WTC11 (cell line): Measurements from ENCODE around the gene SARS1. TPM values are rescaled to one million over a fixed set of nuclear protein-coding genes. Genes with fewer than 3 reads are reported as not detected.
A peak's percentile ranks its signal among the peaks of the same experiment; 100 is the strongest.
"Not testable (repeated sequence)": the region's sequence is repeated elsewhere in the genome, so short reads cannot be mapped to it uniquely, and the experiment has no call there.

Source experiments
- ATAC-seq: fragments of 200-7000 bp; cut with Tn5 transposase; 2 replicates; pipeline ENCODE4 v1.10.0; 2021; ENCODE audit warnings: mild to moderate bottlenecking, moderate library complexity
- CTCF ChIA-PET: fragments of 300-600 bp; sonication (Branson Sonifier 250); formaldehyde crosslinking; loops from one replicate; lab custom pipeline; 2021; ENCODE audit warnings: antibody characterized with exemption; lab: Charles Lee
- POLR2A ChIA-PET: fragments of 350-600 bp; sonication (Branson Sonifier 250); formaldehyde crosslinking; loops from one replicate; lab custom pipeline; 2021; ENCODE audit warnings: antibody characterized with exemption; lab: Charles Lee
- DNase-seq: peaks from one replicate; pipeline ENCODE4 v3.0.0; 2021; ENCODE audit warnings: low spot score
- H3K27ac Mint-ChIP-seq: 2 replicates; pipeline ENCODE4 v1.8.0; 2021; ENCODE audit warnings: mixed read lengths
- H3K27me3 Mint-ChIP-seq: 2 replicates; pipeline ENCODE4 v1.8.0; 2021; ENCODE audit warnings: low read depth, mild to moderate bottlenecking, moderate library complexity, mixed read lengths
- H3K36me3 Mint-ChIP-seq: 2 replicates; pipeline ENCODE4 v1.8.0; 2021; ENCODE audit warnings: mixed read lengths
- H3K4me1 Mint-ChIP-seq: 2 replicates; pipeline ENCODE4 v1.8.0; 2022; ENCODE audit warnings: mixed read lengths
- H3K4me3 Mint-ChIP-seq: 2 replicates; pipeline ENCODE4 v1.8.0; 2021; ENCODE audit warnings: mild to moderate bottlenecking, moderate library complexity, mixed read lengths
- H3K9me3 Mint-ChIP-seq: 2 replicates; pipeline ENCODE4 v1.8.0; 2021; ENCODE audit warnings: mixed read lengths
- CREM ChIP-seq: sonication (generic); formaldehyde crosslinking; IDR thresholded peaks from 2 replicates; pipeline ENCODE4 v1.8.1; 2022; ENCODE audit warnings: mild to moderate bottlenecking, missing genetic modification reagents, moderate library complexity
- CTCF ChIP-seq: fragments of 200-600 bp; IDR thresholded peaks from 2 replicates; pipeline ENCODE4 v1.8.0; 2022; ENCODE audit warnings: antibody characterized with exemption
- E2F5 ChIP-seq: sonication (generic); formaldehyde crosslinking; IDR thresholded peaks from 2 replicates; pipeline ENCODE4 v1.8.1; 2022; ENCODE audit warnings: mild to moderate bottlenecking, moderate library complexity, missing genetic modification reagents
- ETV6 ChIP-seq: sonication (generic); formaldehyde crosslinking; IDR thresholded peaks from 2 replicates; pipeline ENCODE4 v1.8.1; 2022; ENCODE audit warnings: mild to moderate bottlenecking, missing genetic modification reagents
- MYBL2 ChIP-seq: sonication (generic); formaldehyde crosslinking; IDR thresholded peaks from 2 replicates; pipeline ENCODE4 v1.8.1; 2023; ENCODE audit warnings: mild to moderate bottlenecking, moderate library complexity, missing genetic modification reagents
- NFATC4 ChIP-seq: fragments of 250-450 bp; sonication (Bioruptor Pico); IDR thresholded peaks from 2 replicates; pipeline ENCODE4 v1.9.0; 2021; ENCODE audit warnings: mild to moderate bottlenecking
- NFYB ChIP-seq: sonication (generic); formaldehyde crosslinking; conservative IDR thresholded peaks from 2 replicates; pipeline ENCODE4 v1.8.0; 2022; ENCODE audit warnings: low read depth, missing genetic modification reagents
- OVOL2 ChIP-seq: fragments of 250-450 bp; sonication (Bioruptor Pico); IDR thresholded peaks from 2 replicates; pipeline ENCODE4 v1.9.0; 2021; ENCODE audit warnings: mild to moderate bottlenecking, borderline replicate concordance
- PRRX2 ChIP-seq: fragments of 250-450 bp; sonication (Bioruptor Pico); IDR thresholded peaks from 2 replicates; pipeline ENCODE4 v1.8.0; 2021; ENCODE audit warnings: mild to moderate bottlenecking
- SP1 ChIP-seq: sonication (generic); formaldehyde crosslinking; conservative IDR thresholded peaks from 2 replicates; pipeline ENCODE4 v1.8.1; 2022; ENCODE audit warnings: missing genetic modification reagents
- ZMAT4 ChIP-seq: fragments of 250-450 bp; sonication (Bioruptor Pico); IDR thresholded peaks from 2 replicates; pipeline ENCODE4 v1.9.0; 2021; ENCODE audit warnings: mild to moderate bottlenecking
- ZNF121 ChIP-seq: sonication (generic); formaldehyde crosslinking; IDR thresholded peaks from 2 replicates; pipeline ENCODE4 v1.8.0; 2023; ENCODE audit warnings: missing genetic modification reagents
- ZNF396 ChIP-seq: fragments of 250-450 bp; sonication (Bioruptor Pico); IDR thresholded peaks from 2 replicates; pipeline ENCODE4 v1.8.0; 2021; ENCODE audit warnings: mild to moderate bottlenecking, moderate library complexity, borderline replicate concordance
- ZNF416 ChIP-seq: fragments of 250-450 bp; sonication (Bioruptor Pico); IDR thresholded peaks from 2 replicates; pipeline ENCODE4 v1.9.0; 2021; ENCODE audit warnings: mild to moderate bottlenecking, inconsistent platforms
- total RNA-seq: library from RNA; stranded (reverse); gene quantifications from 3 replicates; pipeline ENCODE4 v1.2.3, GENCODE V29; 2021
- TF ChIP-seq, protein P1 (sequence below): fragments of 250-450 bp; sonication (Bioruptor Pico); IDR thresholded peaks from 2 replicates; pipeline ENCODE4 v1.9.0; 2021; ENCODE audit warnings: mild to moderate bottlenecking
- TF ChIP-seq, protein P2 (sequence below): fragments of 250-450 bp; sonication (Bioruptor Pico); IDR thresholded peaks from 2 replicates; pipeline ENCODE4 v1.9.0; 2021; ENCODE audit warnings: moderate library complexity, mild to moderate bottlenecking, inconsistent platforms, borderline replicate concordance
- TF ChIP-seq, protein P3 (sequence below): sonication (generic); formaldehyde crosslinking; IDR thresholded peaks from 2 replicates; pipeline ENCODE4 v1.8.0; 2022; ENCODE audit warnings: mild to moderate bottlenecking, missing genetic modification reagents
- TF ChIP-seq, protein P4 (sequence below): sonication (generic); formaldehyde crosslinking; IDR thresholded peaks from 2 replicates; pipeline ENCODE4 v1.8.0; 2022; ENCODE audit warnings: mild to moderate bottlenecking, missing genetic modification reagents
- TF ChIP-seq, protein P5 (sequence below): sonication (generic); formaldehyde crosslinking; IDR thresholded peaks from 2 replicates; pipeline ENCODE4 v1.8.0; 2023; ENCODE audit warnings: mild to moderate bottlenecking, missing genetic modification reagents

Gene SARS1
- total RNA-seq, 1 experiment from 2014 or later: 149 TPM

DNA sequence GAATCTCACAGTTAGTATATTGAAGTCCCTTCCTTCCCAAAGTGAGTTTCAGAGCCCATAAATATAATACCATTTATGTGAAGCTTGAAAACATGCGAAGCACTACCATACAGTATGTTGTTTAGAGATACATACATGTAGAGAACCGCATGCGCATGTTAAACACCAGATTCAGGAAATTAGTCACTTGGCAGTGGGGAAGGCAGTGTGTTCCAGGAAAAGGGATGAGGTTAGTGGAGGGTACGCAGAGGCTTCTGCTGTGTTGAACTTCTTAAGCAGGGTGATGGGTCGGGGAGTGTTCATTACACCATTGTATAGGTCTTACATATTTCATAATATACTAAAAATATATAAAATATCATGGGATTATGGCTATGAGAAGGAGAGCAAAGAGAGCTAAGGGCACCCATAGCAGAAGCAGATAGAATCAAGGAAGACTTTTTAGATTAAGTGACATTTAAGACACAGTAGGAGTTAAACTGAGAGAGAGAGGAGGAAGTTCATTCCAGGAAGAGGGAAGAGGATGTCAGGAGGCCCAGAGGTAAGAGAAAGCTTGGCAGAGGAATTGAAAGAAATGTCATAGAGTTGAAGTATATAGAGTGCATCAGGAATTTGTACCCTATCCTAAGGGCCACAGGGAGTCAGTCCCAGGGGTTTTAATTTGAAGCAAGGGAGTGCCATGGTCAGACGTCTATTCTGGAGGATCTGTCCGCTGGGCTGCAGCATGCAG, 43.5 kb upstream of the SARS1 start:
- H3K9me3 Mint-ChIP-seq: no peaks in the 10 kb centered on the region
- no peak overlapping the region for H3K4me3 Mint-ChIP-seq
- H3K4me1 Mint-ChIP-seq: peaks cover 18% of the 10 kb centered on the region
- H3K36me3 Mint-ChIP-seq: no peaks in the 10 kb centered on the region
- ChIA-PET POLR2A (no interaction called here), CTCF (no interaction called here)
- DNase-seq (no peak), ATAC-seq (no peak)
- TF ChIP-seq ZNF396 (CRISPR knock-in tag): no peak
- no peak for TF ChIP-seq ZMAT4 (CRISPR knock-in tag)
- TF ChIP-seq PRRX2 (CRISPR knock-in tag): no peak
- TF ChIP-seq SP1 (CRISPR knock-in tag): no peak
- TF ChIP-seq, protein P1, sequence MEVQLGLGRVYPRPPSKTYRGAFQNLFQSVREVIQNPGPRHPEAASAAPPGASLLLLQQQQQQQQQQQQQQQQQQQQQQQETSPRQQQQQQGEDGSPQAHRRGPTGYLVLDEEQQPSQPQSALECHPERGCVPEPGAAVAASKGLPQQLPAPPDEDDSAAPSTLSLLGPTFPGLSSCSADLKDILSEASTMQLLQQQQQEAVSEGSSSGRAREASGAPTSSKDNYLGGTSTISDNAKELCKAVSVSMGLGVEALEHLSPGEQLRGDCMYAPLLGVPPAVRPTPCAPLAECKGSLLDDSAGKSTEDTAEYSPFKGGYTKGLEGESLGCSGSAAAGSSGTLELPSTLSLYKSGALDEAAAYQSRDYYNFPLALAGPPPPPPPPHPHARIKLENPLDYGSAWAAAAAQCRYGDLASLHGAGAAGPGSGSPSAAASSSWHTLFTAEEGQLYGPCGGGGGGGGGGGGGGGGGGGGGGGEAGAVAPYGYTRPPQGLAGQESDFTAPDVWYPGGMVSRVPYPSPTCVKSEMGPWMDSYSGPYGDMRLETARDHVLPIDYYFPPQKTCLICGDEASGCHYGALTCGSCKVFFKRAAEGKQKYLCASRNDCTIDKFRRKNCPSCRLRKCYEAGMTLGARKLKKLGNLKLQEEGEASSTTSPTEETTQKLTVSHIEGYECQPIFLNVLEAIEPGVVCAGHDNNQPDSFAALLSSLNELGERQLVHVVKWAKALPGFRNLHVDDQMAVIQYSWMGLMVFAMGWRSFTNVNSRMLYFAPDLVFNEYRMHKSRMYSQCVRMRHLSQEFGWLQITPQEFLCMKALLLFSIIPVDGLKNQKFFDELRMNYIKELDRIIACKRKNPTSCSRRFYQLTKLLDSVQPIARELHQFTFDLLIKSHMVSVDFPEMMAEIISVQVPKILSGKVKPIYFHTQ: no peak
- TF ChIP-seq, protein P2, sequence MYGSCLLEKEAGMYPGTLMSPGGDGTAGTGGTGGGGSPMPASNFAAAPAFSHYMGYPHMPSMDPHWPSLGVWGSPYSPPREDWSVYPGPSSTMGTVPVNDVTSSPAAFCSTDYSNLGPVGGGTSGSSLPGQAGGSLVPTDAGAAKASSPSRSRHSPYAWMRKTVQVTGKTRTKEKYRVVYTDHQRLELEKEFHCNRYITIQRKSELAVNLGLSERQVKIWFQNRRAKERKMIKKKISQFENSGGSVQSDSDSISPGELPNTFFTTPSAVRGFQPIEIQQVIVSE (CRISPR knock-in tag): no peak
- TF ChIP-seq, protein P3, sequence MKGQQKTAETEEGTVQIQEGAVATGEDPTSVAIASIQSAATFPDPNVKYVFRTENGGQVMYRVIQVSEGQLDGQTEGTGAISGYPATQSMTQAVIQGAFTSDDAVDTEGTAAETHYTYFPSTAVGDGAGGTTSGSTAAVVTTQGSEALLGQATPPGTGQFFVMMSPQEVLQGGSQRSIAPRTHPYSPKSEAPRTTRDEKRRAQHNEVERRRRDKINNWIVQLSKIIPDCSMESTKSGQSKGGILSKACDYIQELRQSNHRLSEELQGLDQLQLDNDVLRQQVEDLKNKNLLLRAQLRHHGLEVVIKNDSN (CRISPR knock-in tag): no peak
- H3K27ac Mint-ChIP-seq: 0 out of 2 replicates have a peak overlapping the region, but pooled peaks have one; percentile 46
- no peaks in the 10 kb centered on the region; the same call in 1 of the 2 replicates for H3K27me3 Mint-ChIP-seq

DNA sequence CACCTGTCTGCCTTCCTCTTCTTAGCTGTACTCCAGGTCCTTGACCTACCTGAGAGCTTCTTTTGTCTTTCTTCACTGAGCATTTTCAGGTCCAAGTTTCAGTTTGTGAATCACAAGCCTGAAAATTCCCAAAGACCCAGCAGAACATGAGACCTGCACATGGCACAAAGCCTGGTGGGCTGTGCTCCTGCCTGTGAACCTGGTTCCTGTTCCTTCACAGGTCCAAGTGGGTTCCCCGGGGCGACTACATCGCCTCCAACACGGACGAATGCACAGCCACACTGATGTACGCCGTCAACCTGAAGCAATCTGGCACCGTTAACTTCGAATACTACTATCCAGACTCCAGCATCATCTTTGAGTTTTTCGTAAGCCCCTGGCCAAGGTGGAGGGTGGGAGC, 42.1 kb upstream of the SARS1 start:
- ChIA-PET CTCF (interaction anchor here (1.2 to 1.9 kb wide), 3 partner anchors 20 to 106 kb away, joined by 4 to 8 read pairs (median 5); no protein-coding TSS in a partner anchor), POLR2A (no interaction called here)
- H3K36me3 Mint-ChIP-seq: no peaks in the 10 kb centered on the region
- DNase-seq (no peak), ATAC-seq (no peak)
- H3K4me1 Mint-ChIP-seq: peaks cover 15% of the 10 kb centered on the region
- H3K4me3 Mint-ChIP-seq: no peak overlapping the region
- no peaks in the 10 kb centered on the region; the same call in 1 of the 2 replicates for H3K27me3 Mint-ChIP-seq
- no peak overlapping the region for H3K27ac Mint-ChIP-seq
- H3K9me3 Mint-ChIP-seq: no peaks in the 10 kb centered on the region
- TF ChIP-seq NFATC4 (no peak), CTCF (no peak), E2F5 (no peak), MYBL2 (no peak), ZNF121 (no peak), ZNF416 (no peak), NFYB (CRISPR knock-in tag) (no peak), ETV6 (CRISPR knock-in tag) (no peak), CREM (CRISPR knock-in tag) (no peak), OVOL2 (CRISPR knock-in tag) (no peak)
- TF ChIP-seq, protein P4, sequence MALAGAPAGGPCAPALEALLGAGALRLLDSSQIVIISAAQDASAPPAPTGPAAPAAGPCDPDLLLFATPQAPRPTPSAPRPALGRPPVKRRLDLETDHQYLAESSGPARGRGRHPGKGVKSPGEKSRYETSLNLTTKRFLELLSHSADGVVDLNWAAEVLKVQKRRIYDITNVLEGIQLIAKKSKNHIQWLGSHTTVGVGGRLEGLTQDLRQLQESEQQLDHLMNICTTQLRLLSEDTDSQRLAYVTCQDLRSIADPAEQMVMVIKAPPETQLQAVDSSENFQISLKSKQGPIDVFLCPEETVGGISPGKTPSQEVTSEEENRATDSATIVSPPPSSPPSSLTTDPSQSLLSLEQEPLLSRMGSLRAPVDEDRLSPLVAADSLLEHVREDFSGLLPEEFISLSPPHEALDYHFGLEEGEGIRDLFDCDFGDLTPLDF (CRISPR knock-in tag): no peak
- TF ChIP-seq, protein P5, sequence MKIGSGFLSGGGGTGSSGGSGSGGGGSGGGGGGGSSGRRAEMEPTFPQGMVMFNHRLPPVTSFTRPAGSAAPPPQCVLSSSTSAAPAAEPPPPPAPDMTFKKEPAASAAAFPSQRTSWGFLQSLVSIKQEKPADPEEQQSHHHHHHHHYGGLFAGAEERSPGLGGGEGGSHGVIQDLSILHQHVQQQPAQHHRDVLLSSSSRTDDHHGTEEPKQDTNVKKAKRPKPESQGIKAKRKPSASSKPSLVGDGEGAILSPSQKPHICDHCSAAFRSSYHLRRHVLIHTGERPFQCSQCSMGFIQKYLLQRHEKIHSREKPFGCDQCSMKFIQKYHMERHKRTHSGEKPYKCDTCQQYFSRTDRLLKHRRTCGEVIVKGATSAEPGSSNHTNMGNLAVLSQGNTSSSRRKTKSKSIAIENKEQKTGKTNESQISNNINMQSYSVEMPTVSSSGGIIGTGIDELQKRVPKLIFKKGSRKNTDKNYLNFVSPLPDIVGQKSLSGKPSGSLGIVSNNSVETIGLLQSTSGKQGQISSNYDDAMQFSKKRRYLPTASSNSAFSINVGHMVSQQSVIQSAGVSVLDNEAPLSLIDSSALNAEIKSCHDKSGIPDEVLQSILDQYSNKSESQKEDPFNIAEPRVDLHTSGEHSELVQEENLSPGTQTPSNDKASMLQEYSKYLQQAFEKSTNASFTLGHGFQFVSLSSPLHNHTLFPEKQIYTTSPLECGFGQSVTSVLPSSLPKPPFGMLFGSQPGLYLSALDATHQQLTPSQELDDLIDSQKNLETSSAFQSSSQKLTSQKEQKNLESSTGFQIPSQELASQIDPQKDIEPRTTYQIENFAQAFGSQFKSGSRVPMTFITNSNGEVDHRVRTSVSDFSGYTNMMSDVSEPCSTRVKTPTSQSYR (CRISPR knock-in tag): no peak

- H3K4me1 Mint-ChIP-seq, CTCF ChIA-PET, DNase-seq, H3K4me3 Mint-ChIP-seq, H3K27me3 Mint-ChIP-seq, H3K36me3 Mint-ChIP-seq, ATAC-seq, H3K27ac Mint-ChIP-seq, POLR2A ChIA-PET: not testable (repeated sequence)
- peaks cover 15% of the 10 kb centered on the region for H3K9me3 Mint-ChIP-seq
Observed at GRCh38 chr1:109176349-109176748, 37.4 kb upstream of the SARS1 start.
